Ascending aorta (tissue), 2 donors: ENCODE measurements around the gene OR51B4. TPM values are rescaled to one million over a fixed set of nuclear protein-coding genes. Genes with fewer than 3 reads are reported as not detected.
"Not testable (repeated sequence)": the region's sequence is repeated elsewhere in the genome, so short reads cannot be mapped to it uniquely, and the experiment has no call there.

Experiments used
- DNase-seq, 2 donors: peaks; one replicate each; pipeline ENCODE4 v3.0.0-alpha.2; 2019; ENCODE audit warnings: low spot score in 2 of 2
- H3K27ac ChIP-seq, 2 donors: fragments of 200-600 bp; sonication (generic); one replicate each; pipeline ENCODE4 v1.5.1; 2016 to 2017; ENCODE audit warnings: mild to moderate bottlenecking in 1 of 2
- H3K27me3 ChIP-seq: fragments of 200-600 bp; sonication (generic); one replicate; pipeline ENCODE4 v1.5.1; 2017
- H3K36me3 ChIP-seq, 2 donors: fragments of 200-600 bp; sonication (generic); one replicate each; pipeline ENCODE4 v1.5.1; 2016
- H3K4me1 ChIP-seq, 2 donors: fragments of 200-600 bp; sonication (generic); one replicate each; pipeline ENCODE4 v1.5.1; 2016 to 2017; ENCODE audit warnings: mild to moderate bottlenecking in 1 of 2
- H3K4me3 ChIP-seq, 2 donors: fragments of 200-600 bp; sonication (generic); one replicate each; pipeline ENCODE4 v1.5.1; 2016 to 2017; ENCODE audit warnings: mild to moderate bottlenecking in 1 of 2
- H3K9me3 ChIP-seq, 2 donors: fragments of 200-600 bp; sonication (generic); one replicate each; pipeline ENCODE4 v1.5.1; 2016
- CTCF ChIP-seq, 3 experiments: fragments of 200-600 bp in 2 of 3; fragments of 450-650 bp in 1 of 3; sonication (generic) in 2 of 3; IDR thresholded peaks; one replicate each; pipeline ENCODE4 v1.5.1; 2016 to 2019; ENCODE audit warnings: antibody characterized with exemption in 3 of 3, mild to moderate bottlenecking in 1 of 3, moderate library complexity in 1 of 3
- intact Hi-C: fragments of 100-400 bp; cut with DNase I; formaldehyde crosslinking; loops from one replicate; pipeline ENCODE4 v1.15.1; 2023
- total RNA-seq: library from RNA; depleted of rRNA; stranded (reverse); fragments of >200 nt; gene quantifications from one replicate; pipeline ENCODE4 v1.1.0, GENCODE V29; 2016

OR51B4 gene
- total RNA-seq, 1 donor from 2014 or later: not detected

DNA sequence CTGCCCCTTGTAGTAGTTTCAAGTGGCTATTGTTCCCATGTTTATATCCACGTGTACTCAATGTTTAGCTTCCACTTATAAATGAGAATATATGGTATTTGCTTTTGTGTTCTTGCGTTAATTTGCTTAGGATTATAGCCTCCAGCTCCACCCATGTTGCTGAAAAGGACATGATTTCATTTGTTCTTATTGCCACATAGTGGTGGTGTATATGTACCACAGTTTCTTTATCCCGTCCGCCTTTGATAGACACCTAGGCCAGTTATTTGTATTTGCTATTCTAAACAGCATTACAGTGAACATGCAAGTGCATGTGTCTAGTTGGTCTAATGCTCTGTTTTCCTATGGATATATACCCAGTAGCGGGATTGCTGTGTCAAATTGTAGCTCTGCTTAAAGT is 15.5 kb upstream of the OR51B4 start:
- no peak overlapping the region for H3K4me3 ChIP-seq
- DNase-seq: no peak
- H3K27ac ChIP-seq: no peak overlapping the region
- H3K9me3 ChIP-seq: no peaks in the 10 kb centered on the region
- intact Hi-C loops: no loop called here
- H3K27me3 ChIP-seq: no peaks in the 10 kb centered on the region
- no peaks in the 10 kb centered on the region for H3K36me3 ChIP-seq
- no peaks in the 10 kb centered on the region for H3K4me1 ChIP-seq
- no peak for TF ChIP-seq CTCF (IDR thresholded peaks at IDR 0.05)

- H3K9me3 ChIP-seq, H3K4me1 ChIP-seq, H3K27ac ChIP-seq, H3K27me3 ChIP-seq, intact Hi-C loops, H3K36me3 ChIP-seq, H3K4me3 ChIP-seq, DNase-seq: not testable (repeated sequence)
Observed at GRCh38 chr11:5313326-5314023, 11.7 kb upstream of the OR51B4 start.

DNA sequence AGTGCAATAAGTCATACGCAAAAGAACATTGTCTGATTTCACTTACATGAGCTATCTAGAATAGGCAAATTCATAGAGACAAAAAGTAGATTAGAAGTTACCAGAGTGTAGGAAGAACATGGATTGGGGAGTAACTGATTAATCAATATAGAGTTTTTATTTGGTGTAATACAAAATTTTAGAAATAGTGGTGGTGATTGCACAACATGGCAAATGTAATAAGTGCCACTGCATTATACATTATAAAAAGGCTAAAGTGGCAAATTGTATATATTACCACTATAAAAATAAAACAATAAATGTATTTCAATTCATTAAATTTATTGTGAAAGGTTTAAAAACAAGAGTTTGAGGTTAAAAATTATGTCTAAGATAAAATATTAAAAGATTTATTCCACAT is 8.7 kb upstream of the OR51B4 start:
- no peaks in the 10 kb centered on the region for H3K4me1 ChIP-seq
- intact Hi-C loops: no loop called here
- DNase-seq: no peak
- no peaks in the 10 kb centered on the region for H3K36me3 ChIP-seq
- no peak for TF ChIP-seq CTCF (IDR thresholded peaks at IDR 0.05)
- H3K27ac ChIP-seq: no peak overlapping the region
- no peaks in the 10 kb centered on the region for H3K9me3 ChIP-seq
- no peak overlapping the region for H3K4me3 ChIP-seq
- no peaks in the 10 kb centered on the region for H3K27me3 ChIP-seq

GRCh38 chr11:5307256-5308019 is 5.7 kb upstream of the OR51B4 start:
- intact Hi-C loops: no loop called here
- Histone ChIP-seq H3K4me1 (no peaks in the 10 kb centered on the region), H3K9me3 (no peaks in the 10 kb centered on the region), H3K27me3 (no peaks in the 10 kb centered on the region), H3K4me3 (no peak overlapping the region), H3K27ac (no peak overlapping the region), H3K36me3 (no peaks in the 10 kb centered on the region)
- TF ChIP-seq CTCF (IDR thresholded peaks at IDR 0.05): no peak
- DNase-seq: no peak

GRCh38 chr11:5304046-5304445 is 2.3 kb upstream of the OR51B4 start:
- Histone ChIP-seq H3K27ac (no peak overlapping the region), H3K27me3 (no peaks in the 10 kb centered on the region), H3K9me3 (no peaks in the 10 kb centered on the region), H3K36me3 (no peaks in the 10 kb centered on the region), H3K4me1 (no peaks in the 10 kb centered on the region), H3K4me3 (no peak overlapping the region)
- intact Hi-C loops: no loop called here
- DNase-seq: no peak
- TF ChIP-seq CTCF (IDR thresholded peaks at IDR 0.05): no peak

- Histone ChIP-seq H3K4me3 (no peak overlapping the region), H3K36me3 (no peaks in the 10 kb centered on the region), H3K27me3 (no peaks in the 10 kb centered on the region), H3K27ac (no peak overlapping the region), H3K4me1 (no peaks in the 10 kb centered on the region), H3K9me3 (no peaks in the 10 kb centered on the region)
- intact Hi-C loops: no loop called here
- no peak for DNase-seq
- no peak for TF ChIP-seq CTCF (IDR thresholded peaks at IDR 0.05)
Observed at GRCh38 chr11:5303626-5304025, 1.9 kb upstream of the OR51B4 start.
